Measurements from ENCODE around the gene IKZF1.

- TF ChIP-seq CTCF (IDR thresholded peaks at IDR 0.05; ENCODE audit: insufficient read depth, low read length, poor library complexity, severe bottlenecking), result no peak
- no peak for TF ChIP-seq EZH2phosphoT487 (conservative IDR thresholded peaks at IDR 0.05; ENCODE audit: low read length)
Observed at GRCh38 chr7:50266635-50267386, 37.7 kb upstream of the IKZF1 start.

All from SU-DHL-6 (cell line).